ENCODE measurements around the gene FBXO27.
A peak's percentile ranks its signal among the peaks of the same experiment; 100 is the strongest.

DNA sequence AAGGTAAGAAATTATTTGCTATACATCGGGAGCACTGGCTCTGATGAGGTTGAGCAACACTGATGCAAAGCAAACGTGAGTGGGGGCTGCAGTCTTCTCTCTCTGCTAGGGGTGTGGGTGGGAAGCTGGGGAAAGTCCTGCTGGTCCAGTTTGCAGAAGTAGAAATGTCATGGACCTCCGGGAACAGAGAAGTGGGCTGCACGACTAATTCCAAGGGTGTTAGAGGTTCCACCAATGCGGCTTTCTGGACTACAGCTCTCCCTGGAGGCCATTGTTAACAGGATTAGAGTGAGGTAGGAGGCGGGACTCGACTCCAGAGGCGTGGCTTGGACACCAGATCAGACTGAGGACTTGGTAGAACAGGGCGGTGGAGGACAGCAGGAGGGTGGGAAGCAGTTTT lies 5.7 kb upstream of the FBXO27 start:
- TF ChIP-seq, protein P1, sequence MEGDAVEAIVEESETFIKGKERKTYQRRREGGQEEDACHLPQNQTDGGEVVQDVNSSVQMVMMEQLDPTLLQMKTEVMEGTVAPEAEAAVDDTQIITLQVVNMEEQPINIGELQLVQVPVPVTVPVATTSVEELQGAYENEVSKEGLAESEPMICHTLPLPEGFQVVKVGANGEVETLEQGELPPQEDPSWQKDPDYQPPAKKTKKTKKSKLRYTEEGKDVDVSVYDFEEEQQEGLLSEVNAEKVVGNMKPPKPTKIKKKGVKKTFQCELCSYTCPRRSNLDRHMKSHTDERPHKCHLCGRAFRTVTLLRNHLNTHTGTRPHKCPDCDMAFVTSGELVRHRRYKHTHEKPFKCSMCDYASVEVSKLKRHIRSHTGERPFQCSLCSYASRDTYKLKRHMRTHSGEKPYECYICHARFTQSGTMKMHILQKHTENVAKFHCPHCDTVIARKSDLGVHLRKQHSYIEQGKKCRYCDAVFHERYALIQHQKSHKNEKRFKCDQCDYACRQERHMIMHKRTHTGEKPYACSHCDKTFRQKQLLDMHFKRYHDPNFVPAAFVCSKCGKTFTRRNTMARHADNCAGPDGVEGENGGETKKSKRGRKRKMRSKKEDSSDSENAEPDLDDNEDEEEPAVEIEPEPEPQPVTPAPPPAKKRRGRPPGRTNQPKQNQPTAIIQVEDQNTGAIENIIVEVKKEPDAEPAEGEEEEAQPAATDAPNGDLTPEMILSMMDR (IDR thresholded peaks at IDR 0.05; ENCODE audit: low read depth, low read length), result peak; percentile 57
- no peak for TF ChIP-seq EZH2phosphoT487 (IDR thresholded peaks at IDR 0.05; ENCODE audit: low read depth)
